ENCODE data around the gene IMMP2L.

- TF ChIP-seq, protein P1, sequence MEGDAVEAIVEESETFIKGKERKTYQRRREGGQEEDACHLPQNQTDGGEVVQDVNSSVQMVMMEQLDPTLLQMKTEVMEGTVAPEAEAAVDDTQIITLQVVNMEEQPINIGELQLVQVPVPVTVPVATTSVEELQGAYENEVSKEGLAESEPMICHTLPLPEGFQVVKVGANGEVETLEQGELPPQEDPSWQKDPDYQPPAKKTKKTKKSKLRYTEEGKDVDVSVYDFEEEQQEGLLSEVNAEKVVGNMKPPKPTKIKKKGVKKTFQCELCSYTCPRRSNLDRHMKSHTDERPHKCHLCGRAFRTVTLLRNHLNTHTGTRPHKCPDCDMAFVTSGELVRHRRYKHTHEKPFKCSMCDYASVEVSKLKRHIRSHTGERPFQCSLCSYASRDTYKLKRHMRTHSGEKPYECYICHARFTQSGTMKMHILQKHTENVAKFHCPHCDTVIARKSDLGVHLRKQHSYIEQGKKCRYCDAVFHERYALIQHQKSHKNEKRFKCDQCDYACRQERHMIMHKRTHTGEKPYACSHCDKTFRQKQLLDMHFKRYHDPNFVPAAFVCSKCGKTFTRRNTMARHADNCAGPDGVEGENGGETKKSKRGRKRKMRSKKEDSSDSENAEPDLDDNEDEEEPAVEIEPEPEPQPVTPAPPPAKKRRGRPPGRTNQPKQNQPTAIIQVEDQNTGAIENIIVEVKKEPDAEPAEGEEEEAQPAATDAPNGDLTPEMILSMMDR (IDR thresholded peaks at IDR 0.05), result no peak
- TF ChIP-seq POLR2A (IDR thresholded peaks at IDR 0.05), result no peak
- no peak for TF ChIP-seq EP300 (IDR thresholded peaks at IDR 0.05)
Observed at GRCh38 chr7:111290419-111290818, 271.9 kb downstream of the IMMP2L start.
